Panc1 (cell line): ENCODE data around the gene YIPF1.

Experiments used
- CTCF ChIP-seq: fragments of 450-650 bp; IDR thresholded peaks from 2 replicates; pipeline ENCODE4 v1.5.1; 2017; ENCODE audit warnings: mild to moderate bottlenecking
- POLR2AphosphoS5 ChIP-seq: IDR thresholded peaks from 2 replicates; pipeline ENCODE4 v1.6.1; 2012; ENCODE audit warnings: mild to moderate bottlenecking, low read depth, low read length, moderate library complexity
- REST ChIP-seq, 2 experiments: IDR thresholded peaks; 2 replicates each; pipeline ENCODE4 v1.6.1; 2011 to 2012; ENCODE audit warnings: low read depth in 2 of 2, control low read depth in 1 of 2, low read length in 1 of 2, mild to moderate bottlenecking in 1 of 2, moderate library complexity in 1 of 2; ENCODE audit not compliant: insufficient read depth in 1 of 2
- SIN3A ChIP-seq: IDR thresholded peaks from 2 replicates; pipeline ENCODE4 v1.6.1; 2012; ENCODE audit warnings: low read depth, mild to moderate bottlenecking, low read length, moderate library complexity, borderline replicate concordance; ENCODE audit not compliant: insufficient read depth

- TF ChIP-seq CTCF (no peak), SIN3A (no peak), POLR2AphosphoS5 (no peak), REST (IDR thresholded peaks at IDR 0.05; ENCODE audit: insufficient read depth in 1 of 2, low read depth in 2 of 2, low read length in 1 of 2) (no peak)
These were observed 51.0 kb downstream of the YIPF1 start for GRCh38 chr1:53838654-53838974.
